Astrocyte (in vitro differentiated cells and primary cell): ENCODE measurements around the gene SLC25A22. TPM values are rescaled to one million over a fixed set of nuclear protein-coding genes. Genes with fewer than 3 reads are reported as not detected.

Source experiments
- DNase-seq: peaks from one replicate; pipeline ENCODE4 v3.0.0-alpha.2; 2010; ENCODE audit warnings: low read depth
- FAIRE-seq: peaks from 2 replicates; lab custom pipeline; 2011; peaks lifted over from hg19 to GRCh38; lab: Jason Lieb, UNC
- H2AFZ ChIP-seq: 2 replicates; pipeline ENCODE4 v1.6.0; 2012; ENCODE audit warnings: low read depth, low read length, inconsistent platforms
- H3K27ac ChIP-seq: 2 replicates; pipeline ENCODE4 v1.5.1; 2011; ENCODE audit warnings: low read depth, low read length, inconsistent platforms
- H3K27me3 ChIP-seq: 2 replicates; pipeline ENCODE4 v1.6.0; 2011; ENCODE audit warnings: low read length, inconsistent platforms; ENCODE audit not compliant: insufficient read depth
- H3K36me3 ChIP-seq: 2 replicates; pipeline ENCODE4 v1.5.1; 2011; ENCODE audit warnings: low read length, inconsistent platforms; ENCODE audit not compliant: insufficient read depth
- H3K4me1 ChIP-seq: 2 replicates; pipeline ENCODE4 v1.5.1; 2011; ENCODE audit warnings: low read length, inconsistent platforms; ENCODE audit not compliant: insufficient read depth
- H3K4me2 ChIP-seq: 2 replicates; pipeline ENCODE4 v1.6.0; 2012; ENCODE audit warnings: low read length, inconsistent platforms
- H3K4me3 ChIP-seq: 2 replicates; pipeline ENCODE4 v1.5.1; 2011; ENCODE audit warnings: low read depth, mild to moderate bottlenecking, low read length, inconsistent platforms; ENCODE audit not compliant: insufficient read depth
- H3K79me2 ChIP-seq: 2 replicates; pipeline ENCODE4 v1.6.0; 2012; ENCODE audit warnings: mild to moderate bottlenecking, low read length, inconsistent platforms; ENCODE audit not compliant: insufficient read depth
- H3K9ac ChIP-seq: 2 replicates; pipeline ENCODE4 v1.6.0; 2012; ENCODE audit warnings: mild to moderate bottlenecking, low read length, inconsistent platforms
- H3K9me3 ChIP-seq: 2 replicates; pipeline ENCODE4 v1.5.1; 2012; ENCODE audit warnings: low read depth, mild to moderate bottlenecking, low read length, inconsistent platforms; ENCODE audit not compliant: insufficient read depth
- H4K20me1 ChIP-seq: 2 replicates; pipeline ENCODE4 v1.6.0; 2012; ENCODE audit warnings: low read length, inconsistent platforms; ENCODE audit not compliant: insufficient read depth
- H3K27ac Mint-ChIP-seq: one replicate; pipeline ENCODE4 v1.8.0; 2021; ENCODE audit warnings: mild to moderate bottlenecking, mixed read lengths; ENCODE audit not compliant: unreplicated experiment
- H3K27me3 Mint-ChIP-seq: one replicate; pipeline ENCODE4 v1.8.0; 2021; ENCODE audit warnings: low read depth, mixed read lengths; ENCODE audit not compliant: unreplicated experiment
- H3K36me3 Mint-ChIP-seq: one replicate; pipeline ENCODE4 v1.8.0; 2021; ENCODE audit warnings: low read depth, mixed read lengths; ENCODE audit not compliant: unreplicated experiment
- H3K4me1 Mint-ChIP-seq: one replicate; pipeline ENCODE4 v1.8.0; 2021; ENCODE audit warnings: low read depth, mixed read lengths; ENCODE audit not compliant: unreplicated experiment
- H3K4me3 Mint-ChIP-seq: one replicate; pipeline ENCODE4 v1.8.0; 2021; ENCODE audit warnings: mild to moderate bottlenecking, moderate library complexity, mixed read lengths; ENCODE audit not compliant: unreplicated experiment
- H3K9me3 Mint-ChIP-seq: one replicate; pipeline ENCODE4 v1.8.0; 2021; ENCODE audit warnings: mild to moderate bottlenecking, mixed read lengths; ENCODE audit not compliant: unreplicated experiment
- EZH2 ChIP-seq: IDR thresholded peaks from 2 replicates; pipeline ENCODE4 v1.6.1; 2012; ENCODE audit warnings: mild to moderate bottlenecking, low read length, inconsistent platforms; ENCODE audit not compliant: insufficient read depth
- total RNA-seq: library from RNA; stranded (reverse); gene quantifications from 2 replicates; pipeline ENCODE4 v1.2.1, GENCODE V29; 2021
- TF ChIP-seq, protein P1 (sequence below): IDR thresholded peaks from 2 replicates; pipeline ENCODE4 v1.5.1; 2011; ENCODE audit warnings: low read depth, mild to moderate bottlenecking, inconsistent platforms, low read length, moderate library complexity; ENCODE audit not compliant: insufficient read depth

SLC25A22 gene
- total RNA-seq, 1 donor from 2014 or later = 21.4 TPM

DNA sequence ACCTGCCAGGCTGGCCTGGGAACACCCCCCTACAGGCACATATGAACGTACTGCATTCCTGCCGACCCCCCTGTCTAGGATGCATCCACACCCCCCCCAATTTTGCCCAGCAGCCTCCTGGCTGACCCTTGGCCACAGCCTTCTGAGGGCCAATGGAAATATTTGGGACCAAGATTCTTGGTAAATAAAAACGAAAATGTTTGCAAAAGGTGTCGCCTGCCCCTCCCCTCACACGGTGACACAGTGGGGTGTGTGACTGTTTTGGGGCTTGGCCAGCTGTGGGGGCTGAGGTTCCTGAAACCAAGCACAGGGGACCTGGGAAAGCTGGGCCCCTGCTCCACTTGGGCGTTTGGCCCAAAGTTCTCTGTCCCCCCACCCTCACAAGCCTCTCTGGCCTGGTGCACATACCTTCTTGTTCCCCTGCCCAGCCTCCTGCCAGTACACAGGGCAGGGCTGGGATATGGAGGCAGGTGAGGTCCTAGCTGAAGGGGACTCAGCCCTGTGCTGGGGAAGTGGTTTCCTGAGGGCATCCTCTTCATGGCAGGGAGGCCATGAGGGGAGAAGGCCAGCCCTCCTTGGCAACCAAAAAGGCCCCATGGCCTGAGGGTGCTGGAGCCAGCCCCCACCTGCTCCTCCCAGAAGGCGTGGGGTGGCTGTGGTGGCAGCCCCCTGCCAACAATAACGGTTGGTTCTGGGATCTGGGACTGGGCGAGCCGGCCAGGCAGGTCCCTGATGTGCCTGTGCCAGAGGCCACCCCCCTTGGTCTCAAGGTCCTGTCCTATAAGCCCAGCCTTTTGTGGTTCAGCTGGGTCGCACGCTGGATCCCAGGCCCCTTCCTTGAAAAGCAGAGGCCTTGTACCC, 27.5 kb upstream of the SLC25A22 start:
- H3K9me3 ChIP-seq = no peaks in the 10 kb centered on the region
- H2AFZ ChIP-seq = no peak overlapping the region
- Mint-ChIP-seq H3K36me3 (peaks cover 2% of the 10 kb centered on the region), H3K4me3 (no peak overlapping the region), H3K27ac (no peak overlapping the region), H3K27me3 (peaks cover 10% of the 10 kb centered on the region), H3K9me3 (no peaks in the 10 kb centered on the region), H3K4me1 (peaks cover 9% of the 10 kb centered on the region)
- H3K27me3 ChIP-seq = no peaks in the 10 kb centered on the region
- no peak overlapping the region for H3K27ac ChIP-seq
- H3K4me2 ChIP-seq = no peak overlapping the region
- H3K4me3 ChIP-seq = no peak overlapping the region
- H3K4me1 ChIP-seq = peaks cover 34% of the 10 kb centered on the region
- no peaks in the 10 kb centered on the region for H3K36me3 ChIP-seq
- H4K20me1 ChIP-seq = peaks cover 41% of the 10 kb centered on the region
- H3K9ac ChIP-seq = no peak overlapping the region
- peaks cover 20% of the 10 kb centered on the region for H3K79me2 ChIP-seq
- FAIRE-seq = no peak
- no peak for DNase-seq
- no peak for TF ChIP-seq EZH2
- TF ChIP-seq, protein P1, sequence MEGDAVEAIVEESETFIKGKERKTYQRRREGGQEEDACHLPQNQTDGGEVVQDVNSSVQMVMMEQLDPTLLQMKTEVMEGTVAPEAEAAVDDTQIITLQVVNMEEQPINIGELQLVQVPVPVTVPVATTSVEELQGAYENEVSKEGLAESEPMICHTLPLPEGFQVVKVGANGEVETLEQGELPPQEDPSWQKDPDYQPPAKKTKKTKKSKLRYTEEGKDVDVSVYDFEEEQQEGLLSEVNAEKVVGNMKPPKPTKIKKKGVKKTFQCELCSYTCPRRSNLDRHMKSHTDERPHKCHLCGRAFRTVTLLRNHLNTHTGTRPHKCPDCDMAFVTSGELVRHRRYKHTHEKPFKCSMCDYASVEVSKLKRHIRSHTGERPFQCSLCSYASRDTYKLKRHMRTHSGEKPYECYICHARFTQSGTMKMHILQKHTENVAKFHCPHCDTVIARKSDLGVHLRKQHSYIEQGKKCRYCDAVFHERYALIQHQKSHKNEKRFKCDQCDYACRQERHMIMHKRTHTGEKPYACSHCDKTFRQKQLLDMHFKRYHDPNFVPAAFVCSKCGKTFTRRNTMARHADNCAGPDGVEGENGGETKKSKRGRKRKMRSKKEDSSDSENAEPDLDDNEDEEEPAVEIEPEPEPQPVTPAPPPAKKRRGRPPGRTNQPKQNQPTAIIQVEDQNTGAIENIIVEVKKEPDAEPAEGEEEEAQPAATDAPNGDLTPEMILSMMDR = no peak

DNA sequence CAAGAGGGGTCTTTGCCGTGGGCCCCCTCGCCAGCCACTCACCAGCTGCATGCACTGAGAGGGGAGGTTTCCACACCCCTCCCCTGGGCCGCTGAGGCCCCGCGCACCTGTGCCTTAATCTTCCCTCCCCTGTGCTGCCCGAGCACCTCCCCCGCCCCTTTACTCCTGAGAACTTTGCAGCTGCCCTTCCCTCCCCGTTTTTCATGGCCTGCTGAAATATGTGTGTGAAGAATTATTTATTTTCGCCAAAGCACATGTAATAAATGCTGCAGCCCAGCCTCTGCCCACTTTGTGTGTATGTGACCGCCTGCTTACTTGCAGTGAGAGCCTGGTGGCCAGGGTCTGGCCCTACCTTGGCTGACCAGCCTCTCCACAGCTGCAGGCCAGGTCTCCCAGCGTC, 26.9 kb upstream of the SLC25A22 start:
- H3K4me2 ChIP-seq = no peak overlapping the region
- H3K4me1 Mint-ChIP-seq = peaks cover 9% of the 10 kb centered on the region
- no peak overlapping the region for H3K9ac ChIP-seq
- peaks cover 26% of the 10 kb centered on the region for H3K79me2 ChIP-seq
- no peak overlapping the region for H3K27ac ChIP-seq
- H3K36me3 Mint-ChIP-seq = peaks cover 2% of the 10 kb centered on the region
- FAIRE-seq (no peak), DNase-seq (no peak)
- H3K27me3 Mint-ChIP-seq = peaks cover 10% of the 10 kb centered on the region
- H3K27me3 ChIP-seq = no peaks in the 10 kb centered on the region
- H4K20me1 ChIP-seq = peaks cover 46% of the 10 kb centered on the region
- H3K9me3 Mint-ChIP-seq = no peaks in the 10 kb centered on the region
- no peak overlapping the region for H3K27ac Mint-ChIP-seq
- H2AFZ ChIP-seq = no peak overlapping the region
- no peak for TF ChIP-seq EZH2
- TF ChIP-seq, protein P1 = no peak
- H3K4me3 ChIP-seq = no peak overlapping the region
- peaks cover 34% of the 10 kb centered on the region for H3K4me1 ChIP-seq
- H3K4me3 Mint-ChIP-seq = no peak overlapping the region
- H3K9me3 ChIP-seq = no peaks in the 10 kb centered on the region
- no peaks in the 10 kb centered on the region for H3K36me3 ChIP-seq
